ENCODE results near the gene SFR1.
"Not testable (repeated sequence)": the region's sequence is repeated elsewhere in the genome, so short reads cannot be mapped to it uniquely, and the experiment has no call there.

The SFR1 gene

GRCh38 chr10:104109908-104110662 is 11.9 kb upstream of the SFR1 start:
- no peak for DNase-seq

- DNase-seq: no peak
These were observed 8.5 kb upstream of the SFR1 start for GRCh38 chr10:104113376-104113956.

- DNase-seq: peak; percentile 7
These were observed 4.1 kb upstream of the SFR1 start for GRCh38 chr10:104117839-104118323.

- DNase-seq: no peak
These were observed 2.0 kb upstream of the SFR1 start for GRCh38 chr10:104119996-104120395.

GRCh38 chr10:104120512-104120902 is 1.5 kb upstream of the SFR1 start:
- DNase-seq: no peak

- peak; percentile 71 for DNase-seq
These were observed 977 bp upstream of the SFR1 start for GRCh38 chr10:104120903-104121484.

- DNase-seq: no peak
These were observed 495 bp downstream of the SFR1 start for GRCh38 chr10:104122225-104123107.

GRCh38 chr10:104123397-104123796 is 1.4 kb downstream of the SFR1 start:
- no peak for DNase-seq

GRCh38 chr10:104127411-104127810 is 5.4 kb downstream of the SFR1 start:
- no peak for DNase-seq

GRCh38 chr10:104128214-104128613 is 6.2 kb downstream of the SFR1 start:
- no peak for DNase-seq

- DNase-seq: no peak
These were observed 8.1 kb downstream of the SFR1 start for GRCh38 chr10:104130041-104130440.

GRCh38 chr10:104138131-104138530 is 16.2 kb downstream of the SFR1 start:
- DNase-seq: no peak

- DNase-seq: no peak
These were observed 17.2 kb downstream of the SFR1 start for GRCh38 chr10:104139221-104139620.

GRCh38 chr10:104142081-104142480 is 20.1 kb downstream of the SFR1 start:
- DNase-seq: no peak

GRCh38 chr10:104143829-104144228 is 21.9 kb downstream of the SFR1 start:
- no peak for DNase-seq

GRCh38 chr10:104144931-104145330 is 23.0 kb downstream of the SFR1 start:
- no peak for DNase-seq

GRCh38 chr10:104146882-104147281 is 24.9 kb downstream of the SFR1 start:
- no peak for DNase-seq

- DNase-seq: no peak
These were observed 28.2 kb downstream of the SFR1 start for GRCh38 chr10:104150139-104150538.

- no peak for DNase-seq
These were observed 29.8 kb downstream of the SFR1 start for GRCh38 chr10:104151737-104152136.

- DNase-seq: no peak
These were observed 33.6 kb downstream of the SFR1 start for GRCh38 chr10:104155591-104155990.

- no peak for DNase-seq
These were observed 48.8 kb downstream of the SFR1 start for GRCh38 chr10:104170610-104171254.

GRCh38 chr10:104174136-104174535 is 52.2 kb downstream of the SFR1 start:
- DNase-seq: not testable (repeated sequence)

Measured in T1000 (cell line).